ENCODE measurements around the gene B9D1.

DNA sequence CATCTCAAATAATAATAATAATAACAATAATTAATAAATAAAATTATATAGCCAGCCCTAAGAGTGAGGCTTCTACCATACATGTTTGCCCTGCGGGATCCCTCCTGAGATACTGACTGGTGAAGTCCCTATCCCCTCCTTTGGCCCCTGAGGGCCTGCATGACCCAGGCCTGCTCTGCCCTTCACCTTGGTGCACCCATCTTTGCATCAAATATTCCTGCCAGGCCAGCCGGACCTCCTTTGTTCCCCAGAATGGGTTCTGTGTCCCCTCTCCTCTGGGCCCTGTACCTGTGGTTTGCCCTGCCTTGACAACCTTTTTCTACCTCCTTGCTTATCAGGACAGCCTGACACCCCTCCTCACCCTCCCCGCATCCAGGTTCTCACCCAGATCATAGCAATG, 46.5 kb upstream of the B9D1 start:
- TF ChIP-seq, protein P1, sequence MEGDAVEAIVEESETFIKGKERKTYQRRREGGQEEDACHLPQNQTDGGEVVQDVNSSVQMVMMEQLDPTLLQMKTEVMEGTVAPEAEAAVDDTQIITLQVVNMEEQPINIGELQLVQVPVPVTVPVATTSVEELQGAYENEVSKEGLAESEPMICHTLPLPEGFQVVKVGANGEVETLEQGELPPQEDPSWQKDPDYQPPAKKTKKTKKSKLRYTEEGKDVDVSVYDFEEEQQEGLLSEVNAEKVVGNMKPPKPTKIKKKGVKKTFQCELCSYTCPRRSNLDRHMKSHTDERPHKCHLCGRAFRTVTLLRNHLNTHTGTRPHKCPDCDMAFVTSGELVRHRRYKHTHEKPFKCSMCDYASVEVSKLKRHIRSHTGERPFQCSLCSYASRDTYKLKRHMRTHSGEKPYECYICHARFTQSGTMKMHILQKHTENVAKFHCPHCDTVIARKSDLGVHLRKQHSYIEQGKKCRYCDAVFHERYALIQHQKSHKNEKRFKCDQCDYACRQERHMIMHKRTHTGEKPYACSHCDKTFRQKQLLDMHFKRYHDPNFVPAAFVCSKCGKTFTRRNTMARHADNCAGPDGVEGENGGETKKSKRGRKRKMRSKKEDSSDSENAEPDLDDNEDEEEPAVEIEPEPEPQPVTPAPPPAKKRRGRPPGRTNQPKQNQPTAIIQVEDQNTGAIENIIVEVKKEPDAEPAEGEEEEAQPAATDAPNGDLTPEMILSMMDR (IDR thresholded peaks at IDR 0.05), result no peak
- no peak for TF ChIP-seq POLR2A (IDR thresholded peaks at IDR 0.05)

All from uterus (tissue), 2 donors.